GM23248 (cell line): Measurements from ENCODE around the gene CYGB. TPM values are rescaled to one million over a fixed set of nuclear protein-coding genes. Genes with fewer than 3 reads are reported as not detected.

Source experiments
- DNase-seq: peaks from one replicate; pipeline ENCODE4 v3.0.0-alpha.2; 2015
- H2AFZ ChIP-seq: fragments of 200-600 bp; sonication (generic); 2 replicates; pipeline ENCODE4 v1.6.1; 2016; ENCODE audit warnings: antibody characterized with exemption
- H3F3A ChIP-seq: fragments of 200-600 bp; sonication (generic); 2 replicates; pipeline ENCODE4 v1.6.1; 2016; ENCODE audit warnings: mild to moderate bottlenecking, antibody characterized with exemption, mixed run types; ENCODE audit not compliant: insufficient read depth
- H3K27ac ChIP-seq: fragments of 200-600 bp; sonication (generic); 2 replicates; pipeline ENCODE4 v1.5.1; 2016; ENCODE audit warnings: mild to moderate bottlenecking
- H3K27me3 ChIP-seq: fragments of 200-600 bp; sonication (generic); replicated peaks from 2 replicates; pipeline ENCODE4 v1.6.1; 2016; ENCODE audit warnings: mild to moderate bottlenecking; ENCODE audit not compliant: insufficient read depth
- H3K36me3 ChIP-seq: fragments of 200-600 bp; sonication (generic); 2 replicates; pipeline ENCODE4 v1.6.1; 2016; ENCODE audit warnings: low read depth, mild to moderate bottlenecking
- H3K4me1 ChIP-seq: fragments of 200-600 bp; sonication (generic); 2 replicates; pipeline ENCODE4 v1.6.1; 2016; ENCODE audit warnings: mild to moderate bottlenecking; ENCODE audit not compliant: insufficient read depth
- H3K4me2 ChIP-seq: fragments of 200-600 bp; sonication (generic); one replicate; pipeline ENCODE4 v1.6.1; 2016; ENCODE audit warnings: mild to moderate bottlenecking; ENCODE audit not compliant: unreplicated experiment
- H3K4me3 ChIP-seq: fragments of 200-600 bp; sonication (generic); 2 replicates; pipeline ENCODE4 v1.5.1; 2016; ENCODE audit warnings: mild to moderate bottlenecking
- H3K79me2 ChIP-seq: fragments of 200-600 bp; sonication (generic); 2 replicates; pipeline ENCODE4 v1.6.1; 2016; ENCODE audit warnings: mild to moderate bottlenecking; ENCODE audit not compliant: insufficient read depth
- H3K9ac ChIP-seq: fragments of 200-600 bp; sonication (generic); 2 replicates; pipeline ENCODE4 v1.6.1; 2016; ENCODE audit warnings: mild to moderate bottlenecking
- H3K9me2 ChIP-seq: fragments of 200-600 bp; sonication (generic); 2 replicates; pipeline ENCODE4 v1.6.1; 2016; ENCODE audit warnings: mixed run types, mild to moderate bottlenecking, moderate library complexity; ENCODE audit not compliant: insufficient read depth
- H3K9me3 ChIP-seq: fragments of 200-600 bp; sonication (generic); one replicate; pipeline ENCODE4 v1.6.1; 2017; ENCODE audit warnings: low read depth
- H4K20me1 ChIP-seq: fragments of 200-600 bp; sonication (generic); 2 replicates; pipeline ENCODE4 v1.6.0; 2016; ENCODE audit not compliant: insufficient read depth
- EZH2 ChIP-seq: fragments of 200-600 bp; sonication (generic); IDR thresholded peaks from 2 replicates; pipeline ENCODE4 v1.6.1; 2018; ENCODE audit warnings: antibody characterized with exemption, mild to moderate bottlenecking; ENCODE audit not compliant: insufficient read depth, poor library complexity, severe bottlenecking
- EZH2phosphoT487 ChIP-seq: fragments of 200-600 bp; sonication (generic); IDR thresholded peaks from 2 replicates; pipeline ENCODE4 v1.6.1; 2018; ENCODE audit warnings: antibody characterized with exemption, moderate library complexity, mild to moderate bottlenecking, low read depth; ENCODE audit not compliant: insufficient read depth
- WGBS, 2 experiments: methylation state at CpG; one replicate each; pipeline ENCODE4 v1.1.6; 2015 to 2017; ENCODE audit warnings: low lambda C conversion rate in 2 of 2, low coverage in 1 of 2; ENCODE audit errors: missing lambda C conversion rate in 2 of 2; 5-methylcytosine and 5-hydroxymethylcytosine counted together
- in situ Hi-C: fragments of 300-500 bp; cut with MboI; formaldehyde crosslinking; loops from 2 replicates; pipeline ENCODE4 v1.15.0; 2020
- polyA plus RNA-seq: library from polyadenylated mRNA; unstranded; fragments of >200 nt; fragmentation: Nextera tagmentation; extraction: Ambion mirVana; gene quantifications from 2 replicates; pipeline ENCODE4 v1.2.1, GENCODE V29; 2016
- total RNA-seq: library from RNA; depleted of rRNA; stranded (reverse); fragments of >200 nt; shearing (Covaris generic); gene quantifications from 2 replicates; pipeline ENCODE4 v1.2.3, GENCODE V29; 2014

Gene CYGB
- total and polyA plus RNA-seq, 2 experiments from 2014 or later, result 1.1 to 8.3 TPM

- no peaks in the 10 kb centered on the region for H3K27me3 ChIP-seq
- TF ChIP-seq EZH2 (no peak), EZH2phosphoT487 (no peak)
- H3K79me2 ChIP-seq, result peaks cover 41% of the 10 kb centered on the region
- peak overlapping the region; percentile 94 for H3K4me2 ChIP-seq
- peak overlapping the region; percentile 89 for H3K4me3 ChIP-seq
- peak overlapping the region; percentile 97 for H2AFZ ChIP-seq
- peaks cover 33% of the 10 kb centered on the region for H3F3A ChIP-seq
- peak overlapping the region; percentile 99 for H3K9ac ChIP-seq
- H3K36me3 ChIP-seq, result peaks cover 13% of the 10 kb centered on the region; the same call in 1 of the 2 replicates
- H3K9me2 ChIP-seq, result no peaks in the 10 kb centered on the region
- no peaks in the 10 kb centered on the region for H3K9me3 ChIP-seq
- H4K20me1 ChIP-seq, result peaks cover 15% of the 10 kb centered on the region; the same call in 1 of the 2 replicates
- WGBS, 2 experiments, result 39 to 45% methylated on average over 30 of the region's 30 CpGs
- peaks cover 36% of the 10 kb centered on the region for H3K4me1 ChIP-seq
- in situ Hi-C loops, result no loop called here
- peak overlapping the region; percentile 85 for H3K27ac ChIP-seq
- peak; percentile 54 for DNase-seq
Observed at GRCh38 chr17:76556765-76557367, 19.4 kb upstream of the CYGB start.

GRCh38 chr17:76554131-76554530, 16.6 kb upstream of the CYGB start:
- 78 to 80% methylated on average over 6 of the region's 6 CpGs for WGBS, 2 experiments
- H3K36me3 ChIP-seq, result no peaks in the 10 kb centered on the region
- peaks cover 16% of the 10 kb centered on the region for H3K79me2 ChIP-seq
- no peaks in the 10 kb centered on the region for H3K27me3 ChIP-seq
- no peak overlapping the region for H3K27ac ChIP-seq
- H3K4me1 ChIP-seq, result peaks cover 22% of the 10 kb centered on the region
- no peak overlapping the region for H3K4me2 ChIP-seq
- DNase-seq, result no peak
- H3K4me3 ChIP-seq, result no peak overlapping the region
- H3K9me3 ChIP-seq, result no peaks in the 10 kb centered on the region
- in situ Hi-C loops, result no loop called here
- no peak for TF ChIP-seq EZH2
- no peak for TF ChIP-seq EZH2phosphoT487
- H3F3A ChIP-seq, result peaks cover 22% of the 10 kb centered on the region
- no peaks in the 10 kb centered on the region for H3K9me2 ChIP-seq
- no peak overlapping the region for H2AFZ ChIP-seq
- no peak overlapping the region for H3K9ac ChIP-seq
- 0 out of 2 replicates have a peak, but pooled peaks cover 1% of the 10 kb centered on the region for H4K20me1 ChIP-seq

GRCh38 chr17:76553178-76553908, 15.8 kb upstream of the CYGB start:
- Histone ChIP-seq H3K4me3 (no peak overlapping the region), H3K27ac (no peak overlapping the region), H3K4me2 (no peak overlapping the region), H3K4me1 (peaks cover 16% of the 10 kb centered on the region), H3K9ac (no peak overlapping the region), H3K79me2 (peaks cover 8% of the 10 kb centered on the region), H3F3A (peaks cover 24% of the 10 kb centered on the region), H4K20me1 (no peaks in the 10 kb centered on the region), H3K27me3 (no peaks in the 10 kb centered on the region), H3K9me2 (no peaks in the 10 kb centered on the region), H3K9me3 (no peaks in the 10 kb centered on the region), H3K36me3 (no peaks in the 10 kb centered on the region), H2AFZ (no peak overlapping the region)
- WGBS, 2 experiments, result 91 to 92% methylated on average over 8 of the region's 8 CpGs
- no peak for DNase-seq
- in situ Hi-C loops, result no loop called here
- TF ChIP-seq EZH2, result no peak
- no peak for TF ChIP-seq EZH2phosphoT487

GRCh38 chr17:76551685-76552084, 14.2 kb upstream of the CYGB start:
- Histone ChIP-seq H3K4me1 (peaks cover 20% of the 10 kb centered on the region), H3K79me2 (no peaks in the 10 kb centered on the region), H3K9me3 (no peaks in the 10 kb centered on the region), H2AFZ (0 out of 2 replicates have a peak overlapping the region, but pooled peaks have one; percentile 7), H3K4me2 (no peak overlapping the region), H3K9ac (no peak overlapping the region), H4K20me1 (no peaks in the 10 kb centered on the region), H3K36me3 (no peaks in the 10 kb centered on the region), H3K27me3 (no peaks in the 10 kb centered on the region), H3K27ac (peak overlapping the region; percentile 40; the same call in 1 of the 2 replicates), H3F3A (peaks cover 35% of the 10 kb centered on the region), H3K4me3 (no peak overlapping the region), H3K9me2 (no peaks in the 10 kb centered on the region)
- WGBS, 2 experiments, result 65 to 69% methylated on average over 4 of the region's 4 CpGs
- DNase-seq, result no peak
- no peak for TF ChIP-seq EZH2phosphoT487
- TF ChIP-seq EZH2, result no peak
- in situ Hi-C loops, result no loop called here
